LNCAP (cell line): ENCODE results near the gene DNAJC17.

Source experiments
- TF ChIP-seq, protein P1 (sequence below): fragments of 450-650 bp; IDR thresholded peaks from 2 replicates; pipeline ENCODE4 v1.5.1; 2017; ENCODE audit warnings: mild to moderate bottlenecking

DNAJC17 gene

GRCh38 chr15:40826423-40827075 is 19.3 kb upstream of the DNAJC17 start:
- TF ChIP-seq, protein P1, sequence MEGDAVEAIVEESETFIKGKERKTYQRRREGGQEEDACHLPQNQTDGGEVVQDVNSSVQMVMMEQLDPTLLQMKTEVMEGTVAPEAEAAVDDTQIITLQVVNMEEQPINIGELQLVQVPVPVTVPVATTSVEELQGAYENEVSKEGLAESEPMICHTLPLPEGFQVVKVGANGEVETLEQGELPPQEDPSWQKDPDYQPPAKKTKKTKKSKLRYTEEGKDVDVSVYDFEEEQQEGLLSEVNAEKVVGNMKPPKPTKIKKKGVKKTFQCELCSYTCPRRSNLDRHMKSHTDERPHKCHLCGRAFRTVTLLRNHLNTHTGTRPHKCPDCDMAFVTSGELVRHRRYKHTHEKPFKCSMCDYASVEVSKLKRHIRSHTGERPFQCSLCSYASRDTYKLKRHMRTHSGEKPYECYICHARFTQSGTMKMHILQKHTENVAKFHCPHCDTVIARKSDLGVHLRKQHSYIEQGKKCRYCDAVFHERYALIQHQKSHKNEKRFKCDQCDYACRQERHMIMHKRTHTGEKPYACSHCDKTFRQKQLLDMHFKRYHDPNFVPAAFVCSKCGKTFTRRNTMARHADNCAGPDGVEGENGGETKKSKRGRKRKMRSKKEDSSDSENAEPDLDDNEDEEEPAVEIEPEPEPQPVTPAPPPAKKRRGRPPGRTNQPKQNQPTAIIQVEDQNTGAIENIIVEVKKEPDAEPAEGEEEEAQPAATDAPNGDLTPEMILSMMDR: no peak

DNA sequence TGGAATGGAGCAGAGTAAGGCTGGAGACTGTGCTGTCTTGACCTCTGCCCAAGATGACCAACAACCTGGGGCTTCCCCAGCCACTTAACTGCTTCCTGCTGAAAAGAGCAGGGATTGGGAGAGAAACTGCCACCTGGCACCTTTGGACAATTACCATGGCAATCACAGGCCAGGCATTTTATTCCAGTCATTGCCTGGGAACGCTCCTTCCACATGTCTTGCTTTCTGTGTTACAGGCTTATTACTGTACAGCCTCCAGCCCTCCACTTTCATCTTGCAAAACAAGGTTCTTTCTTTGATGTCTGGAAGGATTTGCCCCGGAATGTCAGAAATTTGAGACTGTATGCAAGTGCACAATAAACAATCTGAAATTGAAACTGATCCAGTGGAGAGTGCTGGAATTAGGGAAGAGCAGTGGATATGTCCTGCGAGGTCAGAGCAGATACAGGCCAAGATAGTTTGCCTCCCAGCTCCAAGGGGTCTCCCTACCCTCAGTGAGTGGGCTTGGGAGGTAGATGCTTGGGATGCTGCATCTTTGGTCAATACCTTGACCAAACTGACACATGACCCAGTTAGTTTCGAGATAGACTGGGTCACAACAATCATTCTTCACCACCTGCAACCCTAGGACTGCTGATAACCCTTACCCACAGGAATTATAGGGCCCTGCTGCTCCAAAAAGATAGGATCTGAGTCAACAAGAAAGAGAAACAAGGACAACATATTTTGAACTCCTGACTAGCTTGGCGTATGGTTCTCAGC is 18.6 kb upstream of the DNAJC17 start:
- TF ChIP-seq, protein P1: no peak

- TF ChIP-seq, protein P1: no peak
Measured at GRCh38 chr15:40823572-40824343, 16.5 kb upstream of the DNAJC17 start.

GRCh38 chr15:40821195-40821594 is 13.9 kb upstream of the DNAJC17 start:
- TF ChIP-seq, protein P1: no peak

- TF ChIP-seq, protein P1: no peak
Measured at GRCh38 chr15:40819048-40819447, 11.8 kb upstream of the DNAJC17 start.

GRCh38 chr15:40815042-40815698 is 7.9 kb upstream of the DNAJC17 start:
- TF ChIP-seq, protein P1: no peak

GRCh38 chr15:40812721-40813425 is 5.6 kb upstream of the DNAJC17 start:
- TF ChIP-seq, protein P1: no peak
